WTC11 (cell line): Measurements from ENCODE around the gene FYN. TPM values are rescaled to one million over a fixed set of nuclear protein-coding genes. Genes with fewer than 3 reads are reported as not detected.
A peak's percentile ranks its signal among the peaks of the same experiment; 100 is the strongest.

Source experiments
- ATAC-seq: fragments of 200-7000 bp; cut with Tn5 transposase; 2 replicates; pipeline ENCODE4 v1.10.0; 2021; ENCODE audit warnings: mild to moderate bottlenecking, moderate library complexity
- CTCF ChIA-PET: fragments of 300-600 bp; sonication (Branson Sonifier 250); formaldehyde crosslinking; loops from one replicate; lab custom pipeline; 2021; ENCODE audit warnings: antibody characterized with exemption; lab: Charles Lee
- POLR2A ChIA-PET: fragments of 350-600 bp; sonication (Branson Sonifier 250); formaldehyde crosslinking; loops from one replicate; lab custom pipeline; 2021; ENCODE audit warnings: antibody characterized with exemption; lab: Charles Lee
- DNase-seq: peaks from one replicate; pipeline ENCODE4 v3.0.0; 2021; ENCODE audit warnings: low spot score
- H3K27ac Mint-ChIP-seq: 2 replicates; pipeline ENCODE4 v1.8.0; 2021; ENCODE audit warnings: mixed read lengths
- H3K27me3 Mint-ChIP-seq: 2 replicates; pipeline ENCODE4 v1.8.0; 2021; ENCODE audit warnings: low read depth, mild to moderate bottlenecking, moderate library complexity, mixed read lengths
- H3K36me3 Mint-ChIP-seq: 2 replicates; pipeline ENCODE4 v1.8.0; 2021; ENCODE audit warnings: mixed read lengths
- H3K4me1 Mint-ChIP-seq: 2 replicates; pipeline ENCODE4 v1.8.0; 2022; ENCODE audit warnings: mixed read lengths
- H3K4me3 Mint-ChIP-seq: 2 replicates; pipeline ENCODE4 v1.8.0; 2021; ENCODE audit warnings: mild to moderate bottlenecking, moderate library complexity, mixed read lengths
- H3K9me3 Mint-ChIP-seq: 2 replicates; pipeline ENCODE4 v1.8.0; 2021; ENCODE audit warnings: mixed read lengths
- CBFB ChIP-seq: sonication (generic); formaldehyde crosslinking; IDR thresholded peaks from 2 replicates; pipeline ENCODE4 v1.8.1; 2022; ENCODE audit warnings: mild to moderate bottlenecking, low read depth, missing genetic modification reagents
- CREM ChIP-seq: sonication (generic); formaldehyde crosslinking; IDR thresholded peaks from 2 replicates; pipeline ENCODE4 v1.8.1; 2022; ENCODE audit warnings: mild to moderate bottlenecking, missing genetic modification reagents, moderate library complexity
- ELF4 ChIP-seq: sonication (generic); formaldehyde crosslinking; IDR thresholded peaks from 2 replicates; pipeline ENCODE4 v1.8.1; 2022; ENCODE audit warnings: low read depth, mild to moderate bottlenecking, moderate library complexity, missing genetic modification reagents
- ETV6 ChIP-seq: sonication (generic); formaldehyde crosslinking; IDR thresholded peaks from 2 replicates; pipeline ENCODE4 v1.8.1; 2022; ENCODE audit warnings: mild to moderate bottlenecking, missing genetic modification reagents
- FOXK1 ChIP-seq: sonication (generic); formaldehyde crosslinking; IDR thresholded peaks from 2 replicates; pipeline ENCODE4 v1.8.0; 2022; ENCODE audit warnings: mild to moderate bottlenecking, moderate library complexity, missing genetic modification reagents
- FOXP1 ChIP-seq: sonication (generic); formaldehyde crosslinking; IDR thresholded peaks from 2 replicates; pipeline ENCODE4 v1.8.0; 2022; ENCODE audit warnings: missing genetic modification reagents, mild to moderate bottlenecking, moderate library complexity, borderline replicate concordance
- JAZF1 ChIP-seq: fragments of 250-450 bp; sonication (Bioruptor Pico); IDR thresholded peaks from 2 replicates; pipeline ENCODE4 v1.9.0; 2021; ENCODE audit warnings: moderate library complexity, mild to moderate bottlenecking, inconsistent platforms
- NFYB ChIP-seq: sonication (generic); formaldehyde crosslinking; conservative IDR thresholded peaks from 2 replicates; pipeline ENCODE4 v1.8.0; 2022; ENCODE audit warnings: low read depth, missing genetic modification reagents
- TEAD1 ChIP-seq: sonication (generic); formaldehyde crosslinking; IDR thresholded peaks from 2 replicates; pipeline ENCODE4 v1.8.0; 2022; ENCODE audit warnings: mild to moderate bottlenecking, missing genetic modification reagents
- ZNF219 ChIP-seq: sonication (generic); formaldehyde crosslinking; IDR thresholded peaks from 2 replicates; pipeline ENCODE4 v1.8.0; 2023; ENCODE audit warnings: missing genetic modification reagents, mild to moderate bottlenecking, borderline replicate concordance
- ZNF263 ChIP-seq: sonication (generic); formaldehyde crosslinking; IDR thresholded peaks from 2 replicates; pipeline ENCODE4 v1.8.1; 2022; ENCODE audit warnings: low read depth, mild to moderate bottlenecking, moderate library complexity, missing genetic modification reagents
- ZNF416 ChIP-seq: fragments of 250-450 bp; sonication (Bioruptor Pico); IDR thresholded peaks from 2 replicates; pipeline ENCODE4 v1.9.0; 2021; ENCODE audit warnings: mild to moderate bottlenecking, inconsistent platforms
- ZNF671 ChIP-seq: fragments of 250-450 bp; sonication (Bioruptor Pico); IDR thresholded peaks from 2 replicates; pipeline ENCODE4 v1.8.0; 2021; ENCODE audit warnings: mild to moderate bottlenecking
- total RNA-seq: library from RNA; stranded (reverse); gene quantifications from 3 replicates; pipeline ENCODE4 v1.2.3, GENCODE V29; 2021
- TF ChIP-seq, protein P1 (sequence below): sonication (generic); formaldehyde crosslinking; IDR thresholded peaks from 2 replicates; pipeline ENCODE4 v1.8.1; 2023; ENCODE audit warnings: mild to moderate bottlenecking, missing genetic modification reagents, moderate library complexity
- TF ChIP-seq, protein P2 (sequence below): fragments of 250-450 bp; sonication (Bioruptor Pico); IDR thresholded peaks from 2 replicates; pipeline ENCODE4 v1.9.0; 2021; ENCODE audit warnings: moderate library complexity, mild to moderate bottlenecking, inconsistent platforms, borderline replicate concordance
- TF ChIP-seq, protein P3 (sequence below): sonication (generic); formaldehyde crosslinking; IDR thresholded peaks from 2 replicates; pipeline ENCODE4 v1.8.0; 2023; ENCODE audit warnings: missing genetic modification reagents
- TF ChIP-seq, protein P4 (sequence below): sonication (generic); formaldehyde crosslinking; IDR thresholded peaks from 2 replicates; pipeline ENCODE4 v1.8.1; 2023; ENCODE audit warnings: mild to moderate bottlenecking, missing genetic modification reagents, moderate library complexity
- TF ChIP-seq, protein P5 (sequence below): sonication (generic); formaldehyde crosslinking; IDR thresholded peaks from 2 replicates; pipeline ENCODE4 v1.8.1; 2023; ENCODE audit warnings: mild to moderate bottlenecking, missing genetic modification reagents, borderline replicate concordance

Gene FYN
- total RNA-seq, 1 experiment from 2014 or later: 63.9 TPM

DNA sequence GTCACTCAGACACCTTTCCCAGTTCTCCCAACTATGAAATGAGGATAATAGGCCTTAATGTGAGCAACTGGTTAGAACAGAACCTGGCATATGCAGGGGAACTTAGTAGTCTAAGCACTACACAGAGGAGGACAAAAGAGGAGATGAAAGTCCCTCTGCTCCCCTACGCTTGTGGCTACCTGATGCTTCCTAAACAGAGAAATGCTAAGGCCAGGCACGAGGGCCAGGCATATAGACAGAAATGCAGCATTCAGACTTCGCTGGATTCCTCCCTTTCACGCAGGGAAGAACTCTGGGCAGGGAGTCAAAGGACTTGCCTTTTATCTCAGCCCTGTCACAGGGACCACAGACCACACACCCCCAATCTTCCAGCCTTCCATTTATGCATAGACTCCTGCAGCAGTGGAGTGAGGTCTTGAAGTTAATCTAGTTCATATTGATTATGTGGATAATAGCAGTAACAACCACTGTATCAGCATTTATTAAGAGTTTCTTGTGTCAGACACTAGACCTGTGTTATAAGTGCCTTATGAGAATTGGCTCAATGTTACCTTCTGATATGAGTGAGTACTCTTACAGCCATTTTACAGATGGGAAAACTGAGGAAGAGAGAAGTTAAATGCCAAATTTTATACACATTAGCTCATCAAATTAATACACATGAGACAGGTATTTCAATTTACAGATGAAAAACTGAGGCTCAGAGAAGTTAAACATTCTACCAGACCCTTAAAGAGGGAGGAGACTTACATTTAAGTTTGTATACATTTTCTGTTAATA lies 240.6 kb downstream of the FYN start:
- CTCF ChIA-PET: interaction anchor here (2.0 kb wide), 1 partner anchor 374 kb away, joined by 5 read pairs; a partner anchor contains a TSS
- Mint-ChIP-seq H3K9me3 (no peaks in the 10 kb centered on the region), H3K27me3 (no peaks in the 10 kb centered on the region; the same call in 1 of the 2 replicates), H3K4me3 (no peak overlapping the region), H3K36me3 (no peaks in the 10 kb centered on the region), H3K27ac (no peak overlapping the region), H3K4me1 (peaks cover 21% of the 10 kb centered on the region)
- POLR2A ChIA-PET: interaction anchor here (0.6 to 0.7 kb wide), 2 partner anchors 17 to 316 kb away, joined by 3 to 4 read pairs; no protein-coding TSS in a partner anchor
- no peak; the same call in 1 of the 2 replicates for ATAC-seq
- TF ChIP-seq JAZF1 (CRISPR knock-in tag): no peak
- TF ChIP-seq CREM (CRISPR knock-in tag): no peak
- TF ChIP-seq, protein P1, sequence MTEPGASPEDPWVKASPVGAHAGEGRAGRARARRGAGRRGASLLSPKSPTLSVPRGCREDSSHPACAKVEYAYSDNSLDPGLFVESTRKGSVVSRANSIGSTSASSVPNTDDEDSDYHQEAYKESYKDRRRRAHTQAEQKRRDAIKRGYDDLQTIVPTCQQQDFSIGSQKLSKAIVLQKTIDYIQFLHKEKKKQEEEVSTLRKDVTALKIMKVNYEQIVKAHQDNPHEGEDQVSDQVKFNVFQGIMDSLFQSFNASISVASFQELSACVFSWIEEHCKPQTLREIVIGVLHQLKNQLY (CRISPR knock-in tag): no peak
- TF ChIP-seq CBFB (CRISPR knock-in tag): no peak
- TF ChIP-seq, protein P2, sequence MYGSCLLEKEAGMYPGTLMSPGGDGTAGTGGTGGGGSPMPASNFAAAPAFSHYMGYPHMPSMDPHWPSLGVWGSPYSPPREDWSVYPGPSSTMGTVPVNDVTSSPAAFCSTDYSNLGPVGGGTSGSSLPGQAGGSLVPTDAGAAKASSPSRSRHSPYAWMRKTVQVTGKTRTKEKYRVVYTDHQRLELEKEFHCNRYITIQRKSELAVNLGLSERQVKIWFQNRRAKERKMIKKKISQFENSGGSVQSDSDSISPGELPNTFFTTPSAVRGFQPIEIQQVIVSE (CRISPR knock-in tag): no peak
- no peak for DNase-seq

DNA sequence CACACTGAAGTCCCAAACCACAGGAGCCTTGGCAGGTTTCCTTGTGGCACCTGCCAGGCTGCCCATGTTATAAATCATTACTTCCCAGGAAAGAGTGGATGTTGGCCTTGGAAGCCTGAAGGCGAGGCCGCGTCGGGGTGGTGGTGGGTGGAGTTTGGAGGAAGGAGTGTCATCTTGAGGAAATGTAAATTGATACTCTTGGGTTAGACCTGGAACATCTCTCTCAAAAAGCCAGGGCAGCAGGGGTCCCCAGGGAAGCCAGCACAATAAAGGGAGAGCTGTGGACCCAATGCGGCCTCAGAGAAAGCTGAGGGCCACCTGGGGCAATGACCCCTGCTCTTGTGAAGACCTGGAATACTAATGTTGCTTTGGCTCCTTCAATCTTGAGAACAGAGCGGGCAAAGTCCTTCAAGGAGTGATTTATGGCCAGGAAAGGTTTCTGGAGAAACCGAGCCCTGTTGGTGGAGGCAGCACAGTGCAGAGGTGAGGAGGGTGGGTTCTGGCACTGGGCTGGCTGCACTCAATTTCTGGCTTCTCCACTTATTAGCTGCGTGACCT lies 241.3 kb downstream of the FYN start:
- ATAC-seq: peak; percentile 92
- no peak overlapping the region for H3K4me3 Mint-ChIP-seq
- TF ChIP-seq ETV6 (CRISPR knock-in tag) (no peak), ZNF671 (CRISPR knock-in tag) (no peak), TEAD1 (CRISPR knock-in tag) (no peak), ELF4 (no peak), NFYB (CRISPR knock-in tag) (no peak), ZNF219 (CRISPR knock-in tag) (no peak), ZNF416 (CRISPR knock-in tag) (no peak)
- TF ChIP-seq, protein P3, sequence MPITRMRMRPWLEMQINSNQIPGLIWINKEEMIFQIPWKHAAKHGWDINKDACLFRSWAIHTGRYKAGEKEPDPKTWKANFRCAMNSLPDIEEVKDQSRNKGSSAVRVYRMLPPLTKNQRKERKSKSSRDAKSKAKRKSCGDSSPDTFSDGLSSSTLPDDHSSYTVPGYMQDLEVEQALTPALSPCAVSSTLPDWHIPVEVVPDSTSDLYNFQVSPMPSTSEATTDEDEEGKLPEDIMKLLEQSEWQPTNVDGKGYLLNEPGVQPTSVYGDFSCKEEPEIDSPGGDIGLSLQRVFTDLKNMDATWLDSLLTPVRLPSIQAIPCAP: no peak
- TF ChIP-seq, protein P4, sequence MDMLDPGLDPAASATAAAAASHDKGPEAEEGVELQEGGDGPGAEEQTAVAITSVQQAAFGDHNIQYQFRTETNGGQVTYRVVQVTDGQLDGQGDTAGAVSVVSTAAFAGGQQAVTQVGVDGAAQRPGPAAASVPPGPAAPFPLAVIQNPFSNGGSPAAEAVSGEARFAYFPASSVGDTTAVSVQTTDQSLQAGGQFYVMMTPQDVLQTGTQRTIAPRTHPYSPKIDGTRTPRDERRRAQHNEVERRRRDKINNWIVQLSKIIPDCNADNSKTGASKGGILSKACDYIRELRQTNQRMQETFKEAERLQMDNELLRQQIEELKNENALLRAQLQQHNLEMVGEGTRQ (CRISPR knock-in tag): no peak
- TF ChIP-seq, protein P2 (CRISPR knock-in tag): no peak

DNA sequence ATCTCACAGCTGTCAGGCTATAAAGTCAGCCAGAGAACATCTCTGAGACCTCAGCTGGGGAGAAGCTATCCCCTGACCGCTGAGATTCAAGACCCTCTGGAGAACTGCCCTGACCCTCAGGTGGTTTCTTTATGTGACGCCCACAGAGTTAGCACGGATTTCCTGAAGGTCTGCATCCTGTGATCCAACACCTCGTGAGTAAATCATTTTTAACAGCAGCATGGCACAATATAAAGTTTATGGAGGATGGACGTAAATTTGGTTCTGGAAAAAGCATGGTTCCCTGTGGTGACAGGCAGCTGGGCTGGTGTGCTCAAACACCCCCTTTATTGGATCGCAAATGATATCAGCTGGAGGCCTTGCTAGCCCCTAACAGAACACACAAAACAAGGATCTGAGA lies 242.2 kb downstream of the FYN start:
- Mint-ChIP-seq H3K9me3 (no peaks in the 10 kb centered on the region), H3K4me3 (no peak overlapping the region), H3K36me3 (no peaks in the 10 kb centered on the region), H3K27ac (no peak overlapping the region), H3K27me3 (no peaks in the 10 kb centered on the region; the same call in 1 of the 2 replicates), H3K4me1 (peaks cover 24% of the 10 kb centered on the region)
- DNase-seq (no peak), ATAC-seq (peak; percentile 10; the same call in 1 of the 2 replicates)
- CTCF ChIA-PET: interaction anchor here (0.7 to 2.0 kb wide), 5 partner anchors 11 to 412 kb away, joined by 3 to 5 read pairs (median 4); a partner anchor contains a TSS
- POLR2A ChIA-PET: no interaction called here
- TF ChIP-seq, protein P4 (CRISPR knock-in tag): no peak
- TF ChIP-seq FOXP1 (CRISPR knock-in tag) (no peak), FOXK1 (no peak), ZNF263 (CRISPR knock-in tag) (no peak), NFYB (CRISPR knock-in tag) (no peak)
- TF ChIP-seq, protein P5, sequence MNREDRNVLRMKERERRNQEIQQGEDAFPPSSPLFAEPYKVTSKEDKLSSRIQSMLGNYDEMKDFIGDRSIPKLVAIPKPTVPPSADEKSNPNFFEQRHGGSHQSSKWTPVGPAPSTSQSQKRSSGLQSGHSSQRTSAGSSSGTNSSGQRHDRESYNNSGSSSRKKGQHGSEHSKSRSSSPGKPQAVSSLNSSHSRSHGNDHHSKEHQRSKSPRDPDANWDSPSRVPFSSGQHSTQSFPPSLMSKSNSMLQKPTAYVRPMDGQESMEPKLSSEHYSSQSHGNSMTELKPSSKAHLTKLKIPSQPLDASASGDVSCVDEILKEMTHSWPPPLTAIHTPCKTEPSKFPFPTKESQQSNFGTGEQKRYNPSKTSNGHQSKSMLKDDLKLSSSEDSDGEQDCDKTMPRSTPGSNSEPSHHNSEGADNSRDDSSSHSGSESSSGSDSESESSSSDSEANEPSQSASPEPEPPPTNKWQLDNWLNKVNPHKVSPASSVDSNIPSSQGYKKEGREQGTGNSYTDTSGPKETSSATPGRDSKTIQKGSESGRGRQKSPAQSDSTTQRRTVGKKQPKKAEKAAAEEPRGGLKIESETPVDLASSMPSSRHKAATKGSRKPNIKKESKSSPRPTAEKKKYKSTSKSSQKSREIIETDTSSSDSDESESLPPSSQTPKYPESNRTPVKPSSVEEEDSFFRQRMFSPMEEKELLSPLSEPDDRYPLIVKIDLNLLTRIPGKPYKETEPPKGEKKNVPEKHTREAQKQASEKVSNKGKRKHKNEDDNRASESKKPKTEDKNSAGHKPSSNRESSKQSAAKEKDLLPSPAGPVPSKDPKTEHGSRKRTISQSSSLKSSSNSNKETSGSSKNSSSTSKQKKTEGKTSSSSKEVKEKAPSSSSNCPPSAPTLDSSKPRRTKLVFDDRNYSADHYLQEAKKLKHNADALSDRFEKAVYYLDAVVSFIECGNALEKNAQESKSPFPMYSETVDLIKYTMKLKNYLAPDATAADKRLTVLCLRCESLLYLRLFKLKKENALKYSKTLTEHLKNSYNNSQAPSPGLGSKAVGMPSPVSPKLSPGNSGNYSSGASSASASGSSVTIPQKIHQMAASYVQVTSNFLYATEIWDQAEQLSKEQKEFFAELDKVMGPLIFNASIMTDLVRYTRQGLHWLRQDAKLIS (CRISPR knock-in tag): no peak

More for the DNA sequence above, 241.3 kb downstream of the FYN start:
- H3K9me3 Mint-ChIP-seq: no peaks in the 10 kb centered on the region
- no peaks in the 10 kb centered on the region; the same call in 1 of the 2 replicates for H3K27me3 Mint-ChIP-seq
- CTCF ChIA-PET: interaction anchor here (0.7 to 2.0 kb wide), 4 partner anchors 51 to 411 kb away, joined by 3 to 5 read pairs (median 4); a partner anchor contains a TSS
- peak; percentile 44 for DNase-seq
- H3K4me1 Mint-ChIP-seq: peaks cover 21% of the 10 kb centered on the region
- POLR2A ChIA-PET: no interaction called here
- H3K27ac Mint-ChIP-seq: no peak overlapping the region
- no peaks in the 10 kb centered on the region for H3K36me3 Mint-ChIP-seq
